ENCODE results near the gene ETS2. TPM values are rescaled to one million over a fixed set of nuclear protein-coding genes. Genes with fewer than 3 reads are reported as not detected.

ETS2 gene
- total RNA-seq (10 to 100 TPM in 1 of 2 donors, 1 to 10 TPM in 1; 8.1 to 10.9 TPM), total RNA-seq (18.0 to 19.9 reads per million in 2 donors)

DNA sequence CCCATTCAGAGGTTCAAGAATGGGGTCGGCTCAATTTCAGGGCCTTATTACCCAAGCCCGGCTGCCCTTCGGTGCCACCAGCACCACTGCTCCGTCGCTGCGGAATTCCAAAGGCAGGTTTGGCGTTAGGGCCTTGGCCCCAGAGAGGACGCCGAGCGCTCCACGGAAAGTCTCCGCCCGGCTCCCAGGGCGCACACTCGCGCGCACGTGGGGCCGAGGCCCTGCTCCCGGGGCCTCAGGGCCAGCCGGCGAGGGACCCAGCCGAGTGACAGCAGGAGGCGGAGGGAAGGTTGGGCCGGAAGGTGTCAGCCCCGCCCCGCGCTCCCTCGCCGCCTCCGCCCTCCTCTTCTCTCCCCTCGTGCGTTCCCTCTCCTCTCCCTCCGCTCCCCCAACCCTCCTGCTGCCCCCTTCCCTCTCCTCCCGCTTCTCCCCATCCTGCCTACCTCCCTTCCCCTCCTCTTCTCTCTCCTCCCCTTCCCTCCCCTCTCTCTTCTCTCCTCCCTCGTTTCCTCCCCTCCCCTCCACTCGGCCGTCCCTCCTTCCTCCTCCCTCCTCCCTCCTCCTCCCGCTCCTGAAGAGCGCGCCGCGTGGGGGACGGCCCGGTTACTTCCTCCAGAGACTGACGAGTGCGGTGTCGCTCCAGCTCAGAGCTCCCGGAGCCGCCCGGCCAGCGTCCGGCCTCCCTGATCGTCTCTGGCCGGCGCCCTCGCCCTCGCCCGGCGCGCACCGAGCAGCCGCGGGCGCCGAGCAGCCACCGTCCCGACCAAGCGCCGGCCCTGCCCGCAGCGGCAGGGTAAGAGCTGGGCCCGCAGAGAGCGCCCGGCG, at the start of gene ETS2:
TSS of gene ETS2 (plus strand) at position 602 of the 825 bp plus-strand sequence. CDS start 4,106 bp downstream, outside the sequence.
- Mint-ChIP-seq H3K36me3 (ENCODE audit: low read depth) (no peaks in the 10 kb centered on the region), H3K27ac (peak within 1 kb of the TSS; percentile 82), H3K4me1 (peaks cover 20% of the 10 kb centered on the region), H3K4me3 (peak within 1 kb of the TSS; percentile 95), H3K27me3 (peaks cover 9% of the 10 kb centered on the region)
- peak; percentile 41 to 55 (median 45) for DNase-seq
- peak; percentile 84 for ATAC-seq
- H3K9me3 ChIP-seq (ENCODE audit: control insufficient read depth, low read length, poor library complexity, severe bottlenecking) = no peaks in the 10 kb centered on the region

DNA sequence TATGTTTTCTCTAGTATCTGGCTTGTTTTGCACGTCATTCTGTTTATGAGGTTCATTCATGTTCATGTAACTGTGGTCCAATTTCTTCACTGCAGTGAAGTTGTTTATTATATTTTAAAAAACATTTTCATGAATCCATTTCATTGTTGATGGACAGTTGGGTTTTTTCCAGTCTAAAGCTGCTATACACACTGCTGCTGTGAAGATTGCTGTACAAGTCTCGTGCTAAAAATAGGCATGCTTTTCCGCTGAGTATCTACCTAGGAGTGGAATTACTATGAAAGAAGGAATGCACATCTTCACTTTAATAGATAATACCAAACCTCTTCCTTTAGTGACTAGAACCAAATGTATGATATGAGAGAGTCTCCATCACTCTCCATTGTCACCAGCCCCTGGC, 49.0 kb upstream of the ETS2 start:
- H3K27me3 Mint-ChIP-seq = no peaks in the 10 kb centered on the region
- H3K4me3 Mint-ChIP-seq = no peak overlapping the region
- H3K9me3 ChIP-seq (ENCODE audit: control insufficient read depth, low read length, poor library complexity, severe bottlenecking) = no peaks in the 10 kb centered on the region
- ATAC-seq (no peak), DNase-seq (no peak)
- no peak overlapping the region for H3K27ac Mint-ChIP-seq
- H3K36me3 Mint-ChIP-seq (ENCODE audit: low read depth) = no peaks in the 10 kb centered on the region
- peaks cover 7% of the 10 kb centered on the region for H3K4me1 Mint-ChIP-seq

DNA sequence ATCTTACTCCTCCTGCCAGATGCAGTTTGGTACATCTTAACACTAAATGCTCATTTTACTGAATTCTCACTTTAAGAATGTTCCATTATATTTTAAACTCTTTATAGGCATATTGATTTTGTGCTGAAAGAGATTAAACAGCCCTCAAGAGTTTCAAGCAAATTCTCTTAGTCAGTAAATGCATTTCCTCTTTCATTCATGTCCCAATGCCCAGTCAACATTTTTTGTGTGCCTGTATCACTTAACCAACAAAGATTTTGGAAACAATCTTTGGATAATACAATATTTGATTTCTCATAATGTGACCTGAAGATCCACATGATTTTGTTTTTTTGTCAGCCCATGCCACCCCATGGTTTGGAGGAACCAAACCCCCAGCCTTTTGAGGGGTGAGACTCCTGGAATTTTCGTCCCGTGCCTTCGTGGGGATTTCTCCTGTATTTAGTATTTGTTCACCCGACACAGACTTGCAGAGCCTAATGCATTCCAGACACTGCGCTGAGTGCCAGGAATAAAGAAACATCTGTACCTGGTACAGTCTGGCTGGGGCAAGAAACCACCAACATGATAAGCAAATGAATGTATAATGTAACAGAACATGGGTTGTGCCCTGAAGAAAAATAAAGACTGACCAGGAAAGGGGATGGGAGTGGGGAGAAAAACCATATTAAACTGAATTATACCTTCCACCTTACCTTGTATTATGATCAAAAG, 47.1 kb upstream of the ETS2 start:
- Mint-ChIP-seq H3K4me3 (no peak overlapping the region), H3K27ac (no peak overlapping the region), H3K36me3 (ENCODE audit: low read depth) (no peaks in the 10 kb centered on the region), H3K4me1 (peaks cover 7% of the 10 kb centered on the region), H3K27me3 (no peaks in the 10 kb centered on the region)
- H3K9me3 ChIP-seq (ENCODE audit: control insufficient read depth, low read length, poor library complexity, severe bottlenecking) = no peaks in the 10 kb centered on the region
- DNase-seq (no peak), ATAC-seq (no peak)

DNA sequence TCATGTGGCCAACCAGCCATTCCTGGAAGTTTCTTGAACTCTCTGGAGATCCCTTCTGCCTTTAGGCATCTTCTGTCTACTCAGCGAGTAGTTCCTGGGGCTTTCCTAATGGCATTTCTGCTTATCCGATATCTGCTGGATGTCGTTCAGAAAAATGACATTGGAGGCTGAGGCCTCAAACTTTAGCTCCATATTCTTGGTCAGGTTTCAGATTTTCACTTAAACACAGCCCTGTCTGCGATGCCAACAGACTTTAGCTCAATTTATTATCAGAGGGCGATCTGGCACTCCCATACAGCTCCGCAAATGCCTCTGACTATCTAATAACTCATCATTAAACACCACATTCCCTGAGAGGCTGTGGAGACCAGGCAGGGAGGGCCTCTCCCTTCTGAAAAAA, 46.3 kb upstream of the ETS2 start:
- no peak for DNase-seq
- Mint-ChIP-seq H3K27ac (no peak overlapping the region), H3K36me3 (ENCODE audit: low read depth) (no peaks in the 10 kb centered on the region), H3K4me3 (no peak overlapping the region), H3K4me1 (peaks cover 7% of the 10 kb centered on the region), H3K27me3 (no peaks in the 10 kb centered on the region)
- no peak for ATAC-seq
- no peaks in the 10 kb centered on the region for H3K9me3 ChIP-seq (ENCODE audit: control insufficient read depth, low read length, poor library complexity, severe bottlenecking)

DNA sequence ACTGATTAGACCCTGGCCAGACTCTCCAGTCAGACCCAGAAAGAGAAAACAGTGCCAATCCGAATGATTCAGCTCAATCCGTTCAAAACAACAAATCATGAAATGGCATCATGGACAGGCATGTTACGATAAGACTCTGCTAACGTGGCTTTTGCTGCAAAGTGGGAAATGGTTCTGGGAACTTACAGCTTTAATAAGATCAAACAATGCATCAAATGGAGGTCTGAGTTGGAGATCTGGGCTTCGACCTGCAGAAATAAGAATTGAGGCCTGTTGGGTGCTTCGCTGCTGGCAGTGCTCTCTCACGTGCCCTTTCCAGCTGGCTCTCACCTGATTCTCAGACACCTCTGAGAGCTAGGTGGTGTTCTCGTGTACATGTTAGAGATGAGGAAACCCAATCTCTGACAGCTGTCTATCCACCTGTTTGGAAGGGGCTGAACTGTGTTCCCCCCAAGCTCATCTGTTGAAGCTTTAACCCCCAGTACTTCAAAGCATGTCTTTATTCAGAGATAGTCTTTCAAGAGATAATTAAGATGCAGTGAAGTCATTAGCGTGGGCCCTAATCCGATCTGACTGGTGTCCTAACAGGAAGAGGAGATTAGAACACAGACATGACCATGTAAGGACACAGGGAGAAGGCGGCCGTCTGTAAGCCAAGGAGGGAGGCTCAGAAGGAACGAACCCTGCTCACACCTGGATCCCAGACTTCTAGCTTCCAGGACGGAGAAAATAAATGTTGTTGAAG, 45.5 kb upstream of the ETS2 start:
- ATAC-seq = no peak
- Mint-ChIP-seq H3K4me1 (peaks cover 7% of the 10 kb centered on the region), H3K36me3 (ENCODE audit: low read depth) (no peaks in the 10 kb centered on the region), H3K27me3 (no peaks in the 10 kb centered on the region), H3K27ac (no peak overlapping the region), H3K4me3 (no peak overlapping the region)
- no peak for DNase-seq
- no peaks in the 10 kb centered on the region for H3K9me3 ChIP-seq (ENCODE audit: control insufficient read depth, low read length, poor library complexity, severe bottlenecking)

DNA sequence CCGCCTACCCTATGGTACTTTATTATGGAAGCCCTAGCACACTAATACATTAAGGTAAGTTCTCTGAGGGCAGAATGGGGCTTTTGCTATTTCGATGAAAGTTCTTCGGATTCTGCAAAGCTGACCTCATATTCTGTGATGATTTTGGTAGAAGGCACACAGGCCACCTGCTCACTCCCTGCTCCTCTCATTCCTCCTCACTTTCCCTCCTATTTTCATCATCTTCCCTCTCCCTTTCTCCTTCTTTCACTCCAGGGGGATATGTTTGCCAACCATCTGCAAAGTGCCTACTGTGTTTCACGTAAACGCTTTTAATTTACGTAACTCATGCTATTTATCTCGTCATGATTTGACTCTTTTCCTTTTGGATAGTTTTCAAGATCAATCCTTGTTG, 45.0 kb upstream of the ETS2 start:
- Mint-ChIP-seq H3K4me3 (no peak overlapping the region), H3K36me3 (ENCODE audit: low read depth) (no peaks in the 10 kb centered on the region), H3K27me3 (no peaks in the 10 kb centered on the region), H3K27ac (no peak overlapping the region), H3K4me1 (peaks cover 4% of the 10 kb centered on the region)
- DNase-seq = no peak
- ATAC-seq = no peak
- no peaks in the 10 kb centered on the region for H3K9me3 ChIP-seq (ENCODE audit: control insufficient read depth, low read length, poor library complexity, severe bottlenecking)

DNA sequence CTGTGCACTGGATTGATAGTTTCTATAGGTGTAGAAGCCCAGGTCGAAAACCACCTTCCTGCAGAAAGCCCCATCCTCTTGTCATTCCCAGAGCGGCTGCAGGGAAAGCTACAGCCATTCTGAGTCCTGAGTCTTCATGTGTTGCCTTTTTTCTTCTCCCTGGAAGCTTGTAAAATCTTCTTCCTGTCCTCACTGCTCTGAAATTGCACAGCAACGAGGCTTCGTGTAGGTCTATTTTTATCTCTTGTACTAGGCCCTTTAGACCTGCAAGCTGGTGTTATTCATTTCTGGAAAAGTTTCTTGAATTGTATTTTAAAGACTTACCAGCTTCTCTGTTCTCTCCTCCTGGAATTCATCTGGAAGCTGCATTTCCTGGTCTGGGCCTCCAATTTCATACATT, 44.2 kb upstream of the ETS2 start:
- peaks cover 4% of the 10 kb centered on the region for H3K4me1 Mint-ChIP-seq
- H3K36me3 Mint-ChIP-seq (ENCODE audit: low read depth) = no peaks in the 10 kb centered on the region
- H3K4me3 Mint-ChIP-seq = no peak overlapping the region
- ATAC-seq (no peak), DNase-seq (no peak)
- no peaks in the 10 kb centered on the region for H3K27me3 Mint-ChIP-seq
- no peaks in the 10 kb centered on the region for H3K9me3 ChIP-seq (ENCODE audit: control insufficient read depth, low read length, poor library complexity, severe bottlenecking)
- no peak overlapping the region for H3K27ac Mint-ChIP-seq

DNA sequence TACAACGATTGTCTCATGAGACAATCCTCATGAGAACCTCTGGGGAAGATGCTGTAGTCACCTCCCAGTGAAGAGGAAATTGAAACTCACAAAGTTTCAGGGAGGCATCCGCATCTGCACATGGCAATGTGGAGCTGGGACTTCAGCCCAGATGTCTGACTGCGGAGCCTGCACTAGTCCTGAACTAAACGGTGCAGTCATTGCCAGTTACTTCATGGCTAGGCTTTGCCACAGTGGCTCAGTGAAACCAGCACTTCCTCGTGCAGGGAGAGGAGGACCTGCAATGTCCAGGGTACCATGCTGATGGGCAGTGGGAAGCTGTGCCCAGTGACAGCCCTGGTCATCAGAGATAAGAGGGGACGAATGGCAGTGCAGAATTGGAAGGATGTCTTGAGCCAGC, 40.7 kb upstream of the ETS2 start:
- no peak overlapping the region for H3K4me3 Mint-ChIP-seq
- no peaks in the 10 kb centered on the region for H3K9me3 ChIP-seq (ENCODE audit: control insufficient read depth, low read length, poor library complexity, severe bottlenecking)
- no peak overlapping the region for H3K27ac Mint-ChIP-seq
- ATAC-seq (no peak), DNase-seq (no peak)
- no peaks in the 10 kb centered on the region for H3K27me3 Mint-ChIP-seq
- peaks cover 28% of the 10 kb centered on the region for H3K4me1 Mint-ChIP-seq
- no peaks in the 10 kb centered on the region for H3K36me3 Mint-ChIP-seq (ENCODE audit: low read depth)

DNA sequence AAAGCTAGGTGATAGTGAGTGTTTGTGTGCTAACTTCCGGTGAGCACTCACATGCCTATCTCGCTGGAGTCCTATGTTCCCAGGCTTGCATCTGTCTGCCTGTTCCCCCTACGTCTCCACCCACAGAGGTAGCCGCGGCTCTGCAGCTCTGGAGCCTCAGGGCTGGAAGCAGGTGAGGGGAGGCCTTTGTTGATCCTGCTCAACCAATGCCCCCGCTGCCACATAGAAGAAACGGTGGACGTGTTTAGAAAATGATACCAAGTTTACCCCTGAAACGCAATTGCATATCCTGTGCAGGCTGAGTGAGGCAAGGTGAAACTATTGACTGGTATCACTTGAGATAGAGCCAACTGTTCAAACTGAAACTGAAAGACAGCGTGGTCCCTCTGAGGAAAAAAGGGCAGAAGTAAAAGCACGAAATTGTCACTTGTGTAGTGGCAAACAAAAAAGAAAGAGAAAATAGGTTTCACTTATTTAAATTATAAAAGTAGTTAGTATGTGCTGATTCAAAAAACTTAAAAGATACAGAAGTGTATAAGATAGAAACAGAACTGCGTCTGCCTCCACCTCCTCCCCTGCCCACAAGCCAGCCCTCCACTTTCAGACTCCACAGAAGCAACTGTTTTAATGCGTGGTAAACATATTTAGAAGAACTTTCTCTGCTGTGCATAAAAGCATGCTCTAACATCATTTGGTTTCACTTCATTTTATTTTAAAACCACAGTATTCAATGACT, 38.6 kb upstream of the ETS2 start:
- no peaks in the 10 kb centered on the region for H3K9me3 ChIP-seq (ENCODE audit: control insufficient read depth, low read length, poor library complexity, severe bottlenecking)
- Mint-ChIP-seq H3K27ac (peak overlapping the region; percentile 94), H3K27me3 (peaks cover 4% of the 10 kb centered on the region), H3K36me3 (ENCODE audit: low read depth) (no peaks in the 10 kb centered on the region), H3K4me1 (peaks cover 27% of the 10 kb centered on the region), H3K4me3 (peak overlapping the region; percentile 92)
- peak; percentile 88 for ATAC-seq
- DNase-seq = peak in 2 of 3 donors; percentile 7 to 11

DNA sequence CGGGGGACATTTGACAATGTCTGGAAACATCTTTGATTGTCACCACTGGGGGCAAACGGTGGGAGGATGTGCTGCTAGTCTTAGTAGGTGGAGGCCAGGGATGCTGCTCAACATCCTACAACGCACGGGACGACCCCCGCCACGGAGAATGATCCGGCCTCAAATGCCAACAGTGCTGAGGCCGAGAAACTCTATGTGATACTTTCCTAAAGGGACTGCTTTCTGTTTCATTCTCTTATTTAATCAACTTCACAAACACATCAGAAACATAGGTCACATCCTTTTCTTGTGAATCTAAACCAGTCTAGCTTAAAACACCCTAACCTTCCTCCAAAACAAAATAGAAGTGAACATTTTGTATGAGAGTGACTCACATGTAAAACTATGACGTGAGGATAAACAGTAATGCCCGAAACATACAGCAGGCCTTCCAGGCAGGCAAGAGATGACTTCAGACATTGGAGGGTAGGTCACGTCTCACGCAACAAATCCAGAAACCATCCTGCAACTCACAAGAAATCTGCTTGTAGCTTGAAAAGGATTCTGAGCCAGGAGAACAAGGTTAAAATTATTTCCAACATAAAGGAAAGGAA, 37.2 kb upstream of the ETS2 start:
- Mint-ChIP-seq H3K27ac (peak overlapping the region; percentile 94), H3K4me1 (peaks cover 27% of the 10 kb centered on the region), H3K36me3 (ENCODE audit: low read depth) (no peaks in the 10 kb centered on the region), H3K27me3 (peaks cover 18% of the 10 kb centered on the region), H3K4me3 (peak overlapping the region; percentile 79)
- H3K9me3 ChIP-seq (ENCODE audit: control insufficient read depth, low read length, poor library complexity, severe bottlenecking) = no peaks in the 10 kb centered on the region
- DNase-seq (no peak), ATAC-seq (peak; percentile 20)

DNA sequence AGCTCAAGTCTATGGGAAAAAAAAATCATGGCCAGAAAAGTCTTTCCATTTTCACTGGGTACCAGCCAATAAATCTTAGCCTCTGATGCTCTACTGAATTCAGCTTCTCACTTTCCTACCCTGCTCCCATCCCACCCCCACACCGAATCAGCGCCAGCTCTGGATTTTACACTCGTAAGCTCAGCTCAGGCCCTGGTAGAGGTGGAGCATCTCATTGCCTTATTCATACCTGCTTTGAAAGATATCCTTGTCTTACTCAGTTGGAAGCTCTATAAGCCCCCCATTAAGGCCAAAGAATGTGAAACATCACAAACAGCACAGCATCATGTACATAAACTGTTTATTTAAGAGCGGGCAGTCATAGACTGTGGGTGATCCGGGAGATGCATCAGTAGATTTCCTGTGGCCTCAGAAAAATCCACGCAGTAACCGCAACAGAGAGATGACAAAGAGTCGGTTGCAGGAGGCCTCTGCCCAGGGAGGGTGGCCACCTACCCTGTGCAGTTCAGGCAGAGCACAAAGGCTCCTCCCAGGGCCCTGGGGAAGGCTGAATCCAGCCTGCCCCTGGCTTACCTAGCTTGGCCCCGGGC, 36.4 kb upstream of the ETS2 start:
- DNase-seq (no peak), ATAC-seq (no peak)
- H3K4me1 Mint-ChIP-seq = peaks cover 27% of the 10 kb centered on the region
- peaks cover 25% of the 10 kb centered on the region for H3K27me3 Mint-ChIP-seq
- peak overlapping the region; percentile 79 for H3K4me3 Mint-ChIP-seq
- H3K27ac Mint-ChIP-seq = peak overlapping the region; percentile 94
- H3K9me3 ChIP-seq (ENCODE audit: control insufficient read depth, low read length, poor library complexity, severe bottlenecking) = no peaks in the 10 kb centered on the region
- H3K36me3 Mint-ChIP-seq (ENCODE audit: low read depth) = no peaks in the 10 kb centered on the region

DNA sequence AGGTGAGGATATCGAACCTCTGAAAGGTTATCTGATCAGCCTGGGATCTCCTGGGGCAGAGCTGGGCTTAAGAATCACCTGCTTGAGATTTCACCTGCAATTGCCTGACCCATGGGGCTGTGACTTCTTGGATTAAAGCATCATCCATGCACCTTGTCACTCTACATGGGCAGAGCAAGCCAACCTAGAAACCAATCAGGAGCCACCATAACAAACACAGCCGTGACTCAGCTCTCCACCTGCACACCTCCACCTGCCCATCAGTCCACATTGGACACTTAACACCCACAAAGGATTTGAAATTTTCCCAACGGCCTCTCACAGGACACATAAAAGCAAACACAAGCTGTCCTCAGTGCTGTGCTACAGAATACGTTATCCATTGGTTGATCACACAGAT, 35.1 kb upstream of the ETS2 start:
- Mint-ChIP-seq H3K27me3 (peaks cover 29% of the 10 kb centered on the region), H3K4me1 (peaks cover 27% of the 10 kb centered on the region), H3K27ac (no peak overlapping the region), H3K36me3 (ENCODE audit: low read depth) (no peaks in the 10 kb centered on the region), H3K4me3 (no peak overlapping the region)
- DNase-seq (no peak), ATAC-seq (no peak)
- H3K9me3 ChIP-seq (ENCODE audit: control insufficient read depth, low read length, poor library complexity, severe bottlenecking) = no peaks in the 10 kb centered on the region

Measured in T-helper 17 cell (primary cell).